ENCODE results near the gene PDP2.

PDP2 gene

GRCh38 chr16:66880288-66881013 is at the start of gene PDP2:
Gene PDP2 (plus strand): TSS chr16:66880515. CDS start chr16:66884285, 3,770 bp downstream.
- peak; percentile 95 for DNase-seq (ENCODE audit: low spot score)

- no peak for DNase-seq (ENCODE audit: low spot score)
Observed at GRCh38 chr16:66832190-66832589, 48.1 kb upstream of the PDP2 start.

- DNase-seq (ENCODE audit: low spot score) = no peak
Observed at GRCh38 chr16:66832661-66833305, 47.5 kb upstream of the PDP2 start.

- DNase-seq (ENCODE audit: low spot score) = no peak
Observed at GRCh38 chr16:66834746-66835145, 45.6 kb upstream of the PDP2 start.

GRCh38 chr16:66840883-66841282 is 39.4 kb upstream of the PDP2 start:
- DNase-seq (ENCODE audit: low spot score) = no peak

GRCh38 chr16:66841366-66841765 is 38.9 kb upstream of the PDP2 start:
- DNase-seq (ENCODE audit: low spot score) = no peak

GRCh38 chr16:66842765-66843164 is 37.5 kb upstream of the PDP2 start:
- DNase-seq (ENCODE audit: low spot score) = no peak

GRCh38 chr16:66843191-66843590 is 37.1 kb upstream of the PDP2 start:
- DNase-seq (ENCODE audit: low spot score) = no peak

GRCh38 chr16:66844009-66844341 is 36.3 kb upstream of the PDP2 start:
- DNase-seq (ENCODE audit: low spot score) = no peak

- no peak for DNase-seq (ENCODE audit: low spot score)
Observed at GRCh38 chr16:66844342-66845079, 35.8 kb upstream of the PDP2 start, which contains the start of gene CA7. Gene CA7 (plus strand): TSS chr16:66844414. CDS start chr16:66844488, 74 bp downstream.

GRCh38 chr16:66845080-66845410 is 35.3 kb upstream of the PDP2 start:
- no peak for DNase-seq (ENCODE audit: low spot score)

GRCh38 chr16:66845791-66846221 is 34.5 kb upstream of the PDP2 start:
- DNase-seq (ENCODE audit: low spot score) = no peak

GRCh38 chr16:66846266-66846665 is 34.0 kb upstream of the PDP2 start:
- DNase-seq (ENCODE audit: low spot score) = no peak

GRCh38 chr16:66846831-66847230 is 33.5 kb upstream of the PDP2 start:
- no peak for DNase-seq (ENCODE audit: low spot score)

GRCh38 chr16:66847533-66848067 is 32.7 kb upstream of the PDP2 start:
- no peak for DNase-seq (ENCODE audit: low spot score)

GRCh38 chr16:66848172-66848571 is 32.1 kb upstream of the PDP2 start:
- DNase-seq (ENCODE audit: low spot score) = no peak

GRCh38 chr16:66849021-66849420 is 31.3 kb upstream of the PDP2 start:
- DNase-seq (ENCODE audit: low spot score) = no peak

- DNase-seq (ENCODE audit: low spot score) = no peak
Observed at GRCh38 chr16:66849549-66849948, 30.8 kb upstream of the PDP2 start.

GRCh38 chr16:66850115-66850815 is 30.1 kb upstream of the PDP2 start:
- DNase-seq (ENCODE audit: low spot score) = no peak

GRCh38 chr16:66851166-66851964 is 28.9 kb upstream of the PDP2 start:
- DNase-seq (ENCODE audit: low spot score) = no peak
